ENCODE data around the gene GASK1B. TPM values are rescaled to one million over a fixed set of nuclear protein-coding genes. Genes with fewer than 3 reads are reported as not detected.

Gene GASK1B
- total RNA-seq, 1 donor from 2014 or later: 3.2 TPM

- DNase-seq (ENCODE audit: low spot score): no peak
- ATAC-seq: no peak
Observed at GRCh38 chr4:158155656-158156356, 17.0 kb downstream of the GASK1B start.

GRCh38 chr4:158147151-158147550, 25.7 kb downstream of the GASK1B start:
- ATAC-seq: no peak
- DNase-seq (ENCODE audit: low spot score): no peak

GRCh38 chr4:158146736-158147135, 26.1 kb downstream of the GASK1B start:
- DNase-seq (ENCODE audit: low spot score) (no peak), ATAC-seq (no peak)

GRCh38 chr4:158139086-158139485, 33.7 kb downstream of the GASK1B start:
- no peak for ATAC-seq
- no peak for DNase-seq (ENCODE audit: low spot score)

- DNase-seq (ENCODE audit: low spot score): no peak
- no peak for ATAC-seq
Observed at GRCh38 chr4:158134222-158134621, 38.6 kb downstream of the GASK1B start.

- no peak for ATAC-seq
Observed at GRCh38 chr4:158133551-158133950, 39.3 kb downstream of the GASK1B start.

GRCh38 chr4:158131027-158131426, 41.8 kb downstream of the GASK1B start:
- ATAC-seq (no peak), DNase-seq (ENCODE audit: low spot score) (no peak)

More at GRCh38 chr4:158133551-158133950, 39.3 kb downstream of the GASK1B start:
- DNase-seq (ENCODE audit: low spot score): no peak

GRCh38 chr4:158130204-158130603, 42.6 kb downstream of the GASK1B start:
- no peak for ATAC-seq

GRCh38 chr4:158129694-158130093, 43.1 kb downstream of the GASK1B start:
- ATAC-seq: no peak
- no peak for DNase-seq (ENCODE audit: low spot score)

More at GRCh38 chr4:158130204-158130603, 42.6 kb downstream of the GASK1B start:
- no peak for DNase-seq (ENCODE audit: low spot score)

GRCh38 chr4:158128540-158128939, 44.3 kb downstream of the GASK1B start:
- ATAC-seq: no peak
- DNase-seq (ENCODE audit: low spot score): no peak

- DNase-seq (ENCODE audit: low spot score) (no peak), ATAC-seq (no peak)
Observed at GRCh38 chr4:158125310-158125709, 47.5 kb downstream of the GASK1B start.

Other genes starting within 250 kb of the GASK1B start
- 1.5 TPM for gene TMEM144, start 37.5 kb upstream of the GASK1B start, total RNA-seq